GM12874 (cell line): Measurements from ENCODE around the gene TTLL8.

ENCODE experiments used
- TF ChIP-seq, protein P1 (sequence below): IDR thresholded peaks from 2 replicates; pipeline ENCODE4 v1.5.1; 2011; ENCODE audit warnings: low read depth, mild to moderate bottlenecking, control low read depth, low read length, moderate library complexity; ENCODE audit not compliant: insufficient read depth

TTLL8 gene

GRCh38 chr22:50063589-50064393 is 5.7 kb upstream of the TTLL8 start:
- TF ChIP-seq, protein P1, sequence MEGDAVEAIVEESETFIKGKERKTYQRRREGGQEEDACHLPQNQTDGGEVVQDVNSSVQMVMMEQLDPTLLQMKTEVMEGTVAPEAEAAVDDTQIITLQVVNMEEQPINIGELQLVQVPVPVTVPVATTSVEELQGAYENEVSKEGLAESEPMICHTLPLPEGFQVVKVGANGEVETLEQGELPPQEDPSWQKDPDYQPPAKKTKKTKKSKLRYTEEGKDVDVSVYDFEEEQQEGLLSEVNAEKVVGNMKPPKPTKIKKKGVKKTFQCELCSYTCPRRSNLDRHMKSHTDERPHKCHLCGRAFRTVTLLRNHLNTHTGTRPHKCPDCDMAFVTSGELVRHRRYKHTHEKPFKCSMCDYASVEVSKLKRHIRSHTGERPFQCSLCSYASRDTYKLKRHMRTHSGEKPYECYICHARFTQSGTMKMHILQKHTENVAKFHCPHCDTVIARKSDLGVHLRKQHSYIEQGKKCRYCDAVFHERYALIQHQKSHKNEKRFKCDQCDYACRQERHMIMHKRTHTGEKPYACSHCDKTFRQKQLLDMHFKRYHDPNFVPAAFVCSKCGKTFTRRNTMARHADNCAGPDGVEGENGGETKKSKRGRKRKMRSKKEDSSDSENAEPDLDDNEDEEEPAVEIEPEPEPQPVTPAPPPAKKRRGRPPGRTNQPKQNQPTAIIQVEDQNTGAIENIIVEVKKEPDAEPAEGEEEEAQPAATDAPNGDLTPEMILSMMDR: no peak

GRCh38 chr22:50062509-50063135 is 4.5 kb upstream of the TTLL8 start:
- TF ChIP-seq, protein P1: no peak

GRCh38 chr22:50061824-50062355 is 3.8 kb upstream of the TTLL8 start:
- TF ChIP-seq, protein P1: no peak

DNA sequence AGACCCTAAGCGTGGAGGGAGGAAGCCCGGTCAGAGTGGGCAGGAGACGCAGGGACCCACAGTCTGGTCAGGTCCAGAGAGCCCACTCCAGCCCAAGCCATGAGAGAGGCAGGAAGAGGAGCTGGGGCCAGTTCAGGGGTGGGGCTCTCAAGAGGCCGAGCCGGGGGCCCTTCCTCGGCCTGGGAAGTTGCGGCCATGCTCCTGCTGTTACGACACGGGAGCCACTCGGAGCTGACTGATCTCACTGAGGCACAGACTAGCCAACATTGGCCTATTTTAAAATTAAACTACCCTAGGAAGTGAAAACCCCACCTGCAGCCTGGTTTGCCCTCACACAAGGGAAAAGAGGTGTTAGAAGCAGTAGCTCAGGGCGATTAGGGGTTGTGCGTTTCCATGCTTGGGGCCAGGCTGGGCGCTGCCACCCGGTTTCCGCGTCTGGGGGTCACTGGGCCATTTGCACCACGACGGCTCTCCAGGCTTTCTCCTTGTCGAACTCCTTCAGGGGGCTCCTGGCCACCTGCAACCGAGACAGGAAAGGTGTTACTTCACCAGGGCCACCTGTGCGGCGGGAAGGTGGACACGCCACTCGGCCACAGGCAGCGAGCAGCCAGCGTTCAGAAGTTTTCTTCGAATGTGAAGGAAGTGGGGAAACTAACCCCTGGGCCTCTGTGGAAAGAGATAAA is 3.2 kb upstream of the TTLL8 start:
- TF ChIP-seq, protein P1: no peak

- TF ChIP-seq, protein P1: no peak
Measured at GRCh38 chr22:50060441-50061140, 2.5 kb upstream of the TTLL8 start.

DNA sequence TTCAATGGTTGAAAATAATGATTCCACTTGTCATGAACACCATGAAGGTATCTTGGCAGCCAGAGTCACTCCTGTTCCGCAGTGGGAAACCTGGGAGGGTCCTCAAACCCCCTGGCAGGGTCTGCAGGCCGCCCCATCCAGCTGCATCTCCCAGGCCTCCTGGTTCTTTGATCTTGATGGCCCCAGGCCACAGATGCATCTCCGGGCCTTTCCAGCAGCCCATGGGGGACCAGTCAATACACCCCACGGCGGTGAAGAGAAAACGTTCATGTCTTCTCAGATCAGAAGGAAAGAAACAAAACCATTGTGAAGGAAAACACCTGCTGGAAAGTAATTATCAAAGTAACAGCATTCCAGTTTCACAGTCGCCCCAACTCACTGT is 1.8 kb upstream of the TTLL8 start:
- TF ChIP-seq, protein P1: no peak
